ENCODE measurements around the gene ANKRD6.

- TF ChIP-seq CTCF (IDR thresholded peaks at IDR 0.05) (no peak), POLR2A (IDR thresholded peaks at IDR 0.05) (no peak)
Observed at GRCh38 chr6:89393659-89394058, 39.3 kb upstream of the ANKRD6 start.

Measured in heart left ventricle (tissue), 13 donors.